HPDE6-E6E7 (cell line): Measurements from ENCODE around the gene TBC1D16.

ENCODE experiments used
- DNase-seq: peaks from one replicate; pipeline ENCODE4 v3.0.0; 2011; ENCODE audit warnings: missing footprints; ENCODE audit errors: extremely low spot score

TBC1D16 gene

GRCh38 chr17:79989106-79989835, 46.4 kb downstream of the TBC1D16 start:
- no peak for DNase-seq

- no peak for DNase-seq
Observed at GRCh38 chr17:79988185-79988971, 47.3 kb downstream of the TBC1D16 start.

GRCh38 chr17:79987935-79988184, 47.8 kb downstream of the TBC1D16 start:
- DNase-seq: no peak

GRCh38 chr17:79987187-79987934, 48.3 kb downstream of the TBC1D16 start:
- no peak for DNase-seq

GRCh38 chr17:79986411-79987186, 49.1 kb downstream of the TBC1D16 start:
- DNase-seq: no peak

- DNase-seq: no peak
Observed at GRCh38 chr17:79985943-79986391, 49.7 kb downstream of the TBC1D16 start.

GRCh38 chr17:79985361-79985942, 50.2 kb downstream of the TBC1D16 start:
- DNase-seq: no peak

- DNase-seq: no peak
Observed at GRCh38 chr17:79984877-79985276, 50.8 kb downstream of the TBC1D16 start.

- no peak for DNase-seq
Observed at GRCh38 chr17:79984045-79984840, 51.4 kb downstream of the TBC1D16 start.

GRCh38 chr17:79983456-79983855, 52.2 kb downstream of the TBC1D16 start:
- DNase-seq: no peak

GRCh38 chr17:79982986-79983385, 52.7 kb downstream of the TBC1D16 start:
- DNase-seq: no peak

GRCh38 chr17:79981661-79982101, 54.0 kb downstream of the TBC1D16 start:
- no peak for DNase-seq

- DNase-seq: no peak
Observed at GRCh38 chr17:79981090-79981489, 54.6 kb downstream of the TBC1D16 start.

GRCh38 chr17:79980246-79981043, 55.2 kb downstream of the TBC1D16 start:
- no peak for DNase-seq

GRCh38 chr17:79979816-79980215, 55.9 kb downstream of the TBC1D16 start:
- DNase-seq: no peak

- DNase-seq: no peak
Observed at GRCh38 chr17:79979221-79979741, 56.4 kb downstream of the TBC1D16 start.

GRCh38 chr17:79978548-79978855, 57.2 kb downstream of the TBC1D16 start:
- no peak for DNase-seq

GRCh38 chr17:79977708-79978547, 57.7 kb downstream of the TBC1D16 start:
- no peak for DNase-seq

- no peak for DNase-seq
Observed at GRCh38 chr17:79977161-79977631, 58.5 kb downstream of the TBC1D16 start.
